HUES6 (cell line): Measurements from ENCODE around the gene METTL15.
A peak's percentile ranks its signal among the peaks of the same experiment; 100 is the strongest.
"Not testable (repeated sequence)": the region's sequence is repeated elsewhere in the genome, so short reads cannot be mapped to it uniquely, and the experiment has no call there.

Experiments
- H3K27ac ChIP-seq: 2 replicates; pipeline ENCODE4 v1.7.0; 2013; ENCODE audit warnings: low read depth, mild to moderate bottlenecking, low read length, inconsistent platforms
- H3K27me3 ChIP-seq: 2 replicates; pipeline ENCODE4 v1.6.1; 2013; ENCODE audit warnings: low read length; ENCODE audit not compliant: control insufficient read depth, insufficient read depth
- H3K36me3 ChIP-seq: 2 replicates; pipeline ENCODE4 v1.6.1; 2013; ENCODE audit warnings: low read length; ENCODE audit not compliant: control insufficient read depth, insufficient read depth
- H3K4me1 ChIP-seq: 2 replicates; pipeline ENCODE4 v1.6.1; 2013; ENCODE audit warnings: low read length; ENCODE audit not compliant: control insufficient read depth, insufficient read depth
- H3K4me3 ChIP-seq: 2 replicates; pipeline ENCODE4 v1.5.1; 2013; ENCODE audit warnings: low read depth, low read length
- H3K9ac ChIP-seq: one replicate; pipeline ENCODE4 v1.6.1; 2013; ENCODE audit warnings: mild to moderate bottlenecking, low read length
- H3K9me3 ChIP-seq: 2 replicates; pipeline ENCODE4 v1.6.1; 2013; ENCODE audit warnings: low read depth, low read length; ENCODE audit not compliant: control insufficient read depth, insufficient read depth

The METTL15 gene

DNA sequence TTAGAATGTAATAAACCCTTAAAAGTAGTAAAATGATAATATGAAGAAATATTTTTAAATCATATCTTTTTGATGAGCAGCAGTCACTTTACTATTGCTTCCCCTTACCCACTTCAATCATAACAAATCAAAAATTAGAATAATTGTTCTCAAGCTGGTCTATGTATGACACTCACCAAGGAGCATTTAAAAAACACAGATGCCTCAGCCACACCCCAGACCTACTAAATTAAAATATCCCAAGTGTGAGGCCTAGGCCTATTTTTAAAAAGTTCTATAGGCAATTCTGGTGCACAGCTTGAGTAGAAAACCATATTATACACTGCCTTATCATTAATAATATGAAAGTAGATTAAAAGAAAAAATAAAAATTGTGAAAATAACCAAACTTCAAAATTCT, 15.4 kb upstream of the METTL15 start:
- H3K9me3 ChIP-seq, result no peaks in the 10 kb centered on the region
- H3K4me3 ChIP-seq, result no peak overlapping the region
- H3K27ac ChIP-seq, result no peak overlapping the region
- H3K27me3 ChIP-seq, result no peaks in the 10 kb centered on the region
- H3K9ac ChIP-seq, result no peak overlapping the region
- peaks cover 46% of the 10 kb centered on the region for H3K36me3 ChIP-seq
- H3K4me1 ChIP-seq, result no peaks in the 10 kb centered on the region

- no peaks in the 10 kb centered on the region for H3K27me3 ChIP-seq
- no peaks in the 10 kb centered on the region for H3K9me3 ChIP-seq
- H3K36me3 ChIP-seq, result peaks cover 27% of the 10 kb centered on the region
- H3K9ac ChIP-seq, result no peak overlapping the region
- no peaks in the 10 kb centered on the region for H3K4me1 ChIP-seq
- H3K4me3 ChIP-seq, result no peak overlapping the region
- no peak overlapping the region for H3K27ac ChIP-seq
Observed at GRCh38 chr11:28098257-28098656, 9.9 kb upstream of the METTL15 start.

DNA sequence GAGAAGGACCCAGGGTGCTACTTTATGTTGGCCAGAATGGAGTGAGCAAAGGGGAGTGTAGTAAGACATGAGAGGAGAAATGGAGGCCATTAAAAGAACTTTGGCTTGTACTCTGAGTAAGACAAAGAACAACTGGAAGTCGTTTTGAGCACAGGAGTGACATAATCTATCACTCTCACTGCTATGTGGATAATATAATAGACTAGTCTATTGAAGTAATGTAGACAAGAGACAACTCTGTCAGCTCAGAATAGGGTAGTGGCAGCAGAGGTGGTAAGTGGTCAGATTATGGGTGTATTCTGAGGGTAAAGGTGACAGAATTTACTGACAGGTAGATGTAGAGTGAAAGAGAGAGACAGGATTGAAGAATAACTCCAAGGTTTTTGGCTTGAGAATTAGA, 8.5 kb upstream of the METTL15 start:
- Histone ChIP-seq H3K27ac (no peak overlapping the region), H3K9me3 (no peaks in the 10 kb centered on the region), H3K4me1 (peaks cover 4% of the 10 kb centered on the region; the same call in 1 of the 2 replicates), H3K36me3 (peaks cover 18% of the 10 kb centered on the region), H3K4me3 (no peak overlapping the region), H3K9ac (no peak overlapping the region), H3K27me3 (no peaks in the 10 kb centered on the region)

DNA sequence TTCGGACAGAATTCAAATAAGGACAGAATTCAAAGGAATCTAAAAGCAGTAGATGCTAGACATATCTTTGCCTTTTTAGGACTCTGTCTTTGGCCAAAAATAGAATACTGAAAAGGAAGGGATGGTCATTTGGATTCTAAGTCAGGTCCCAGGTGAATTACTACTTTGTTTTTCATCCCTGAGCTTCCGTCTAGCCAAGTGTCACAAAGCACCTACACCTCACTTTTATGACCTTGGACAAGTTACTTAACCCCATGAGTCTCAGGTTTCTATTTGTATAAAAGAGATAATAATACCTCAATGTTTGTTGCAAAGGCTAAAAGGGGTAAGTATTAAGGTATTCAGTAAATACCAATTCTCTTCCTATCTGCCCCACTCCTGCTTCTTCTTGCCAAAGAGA, 7.5 kb upstream of the METTL15 start:
- H3K27ac ChIP-seq, result no peak overlapping the region
- no peaks in the 10 kb centered on the region for H3K9me3 ChIP-seq

DNA sequence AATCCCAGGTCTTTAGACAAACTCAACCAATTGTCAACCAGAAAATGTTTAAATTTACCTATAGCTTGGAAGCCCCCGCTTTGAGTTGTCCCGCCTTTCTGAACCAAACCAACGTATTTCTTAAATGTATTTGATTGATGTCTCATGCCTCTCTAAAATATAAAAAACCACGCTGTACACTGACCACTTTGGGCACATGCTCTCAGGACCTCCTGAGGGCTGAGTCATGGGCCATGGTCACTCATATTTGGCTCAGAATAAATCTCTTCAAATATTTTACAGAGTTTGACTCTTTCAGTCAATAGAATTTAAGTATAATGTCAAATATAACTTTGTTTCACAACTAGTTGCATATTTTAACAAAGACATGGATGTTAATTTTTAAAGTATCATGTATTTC, 5.9 kb upstream of the METTL15 start:
- H3K9me3 ChIP-seq, H3K4me1 ChIP-seq, H3K27ac ChIP-seq, H3K27me3 ChIP-seq, H3K36me3 ChIP-seq, H3K9ac ChIP-seq, H3K4me3 ChIP-seq: not testable (repeated sequence)

More for the DNA sequence above, 7.5 kb upstream of the METTL15 start:
- peaks cover 4% of the 10 kb centered on the region; the same call in 1 of the 2 replicates for H3K4me1 ChIP-seq
- H3K4me3 ChIP-seq, result no peak overlapping the region
- H3K27me3 ChIP-seq, result no peaks in the 10 kb centered on the region
- H3K36me3 ChIP-seq, result peaks cover 12% of the 10 kb centered on the region
- H3K9ac ChIP-seq, result no peak overlapping the region

DNA sequence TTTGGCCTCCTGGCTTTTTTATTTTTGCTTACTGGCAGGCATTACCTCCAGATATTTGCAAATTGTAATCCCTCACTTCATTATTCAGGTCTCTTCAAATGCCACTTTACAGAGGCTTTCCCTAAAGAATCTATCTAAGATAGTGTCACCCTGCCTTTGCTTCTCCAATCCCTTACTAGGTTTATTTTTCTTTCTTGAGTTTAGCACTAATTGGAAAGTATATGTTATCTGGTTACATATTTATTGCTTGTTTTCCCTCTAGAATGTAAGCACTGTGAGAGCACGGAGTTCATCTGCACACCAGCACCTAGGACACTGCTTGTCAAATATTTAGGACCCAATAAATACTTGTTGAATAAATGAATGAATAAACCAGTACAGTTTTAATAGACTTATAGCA, 3.8 kb upstream of the METTL15 start:
- Histone ChIP-seq H3K4me1 (peaks cover 8% of the 10 kb centered on the region; the same call in 1 of the 2 replicates), H3K9ac (no peak overlapping the region), H3K4me3 (no peak overlapping the region), H3K9me3 (no peaks in the 10 kb centered on the region), H3K27ac (no peak overlapping the region), H3K36me3 (no peaks in the 10 kb centered on the region), H3K27me3 (no peaks in the 10 kb centered on the region)

- H3K4me1 ChIP-seq, result peaks cover 10% of the 10 kb centered on the region
- H3K9ac ChIP-seq, result no peak overlapping the region
- no peak overlapping the region for H3K4me3 ChIP-seq
- no peaks in the 10 kb centered on the region for H3K9me3 ChIP-seq
- H3K27me3 ChIP-seq, result no peaks in the 10 kb centered on the region
- H3K27ac ChIP-seq, result no peak overlapping the region
- no peaks in the 10 kb centered on the region for H3K36me3 ChIP-seq
Observed at GRCh38 chr11:28104984-28105383, 3.2 kb upstream of the METTL15 start.

GRCh38 chr11:28105869-28106268, 2.3 kb upstream of the METTL15 start:
- H3K9ac ChIP-seq, result no peak overlapping the region

GRCh38 chr11:28106353-28107043, 1.7 kb upstream of the METTL15 start:
- Histone ChIP-seq H3K27ac (no peak overlapping the region), H3K4me3 (peak overlapping the region; percentile 96), H3K27me3 (no peaks in the 10 kb centered on the region), H3K4me1 (peaks cover 10% of the 10 kb centered on the region), H3K9me3 (no peaks in the 10 kb centered on the region), H3K9ac (no peak overlapping the region), H3K36me3 (no peaks in the 10 kb centered on the region)

More at GRCh38 chr11:28105869-28106268, 2.3 kb upstream of the METTL15 start:
- H3K27me3 ChIP-seq, result no peaks in the 10 kb centered on the region
- H3K4me1 ChIP-seq, result peaks cover 10% of the 10 kb centered on the region
- peak overlapping the region; percentile 21; the same call in 1 of the 2 replicates for H3K4me3 ChIP-seq
- no peak overlapping the region for H3K27ac ChIP-seq
- no peaks in the 10 kb centered on the region for H3K36me3 ChIP-seq
- no peaks in the 10 kb centered on the region for H3K9me3 ChIP-seq

DNA sequence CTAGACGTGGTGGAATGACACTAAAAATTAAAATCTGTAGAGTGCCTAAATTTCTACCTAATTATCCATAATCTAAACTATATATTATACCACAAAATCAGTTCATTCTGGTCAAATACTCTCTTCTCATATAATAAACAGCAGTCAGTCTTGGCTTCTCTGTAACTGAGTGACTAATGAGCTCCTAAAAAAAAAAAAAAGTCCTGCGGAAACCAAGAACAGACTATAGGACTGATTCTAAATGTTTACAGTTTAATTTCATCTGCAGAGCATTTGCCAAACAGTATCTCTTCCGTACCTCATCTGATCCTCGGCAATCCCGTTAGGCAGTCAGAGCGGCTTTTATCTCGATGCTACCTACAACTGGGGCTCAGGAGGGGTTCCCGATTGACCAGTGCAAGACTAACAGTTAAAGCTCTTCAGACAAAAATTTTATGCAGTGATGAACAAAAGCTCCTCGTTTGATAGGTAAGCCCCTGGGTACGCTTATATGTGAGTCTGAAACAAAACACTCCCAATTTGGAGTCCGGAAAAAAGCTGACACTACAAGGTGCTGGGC, 918 bp upstream of the METTL15 start:
- H3K27me3 ChIP-seq, result no peaks in the 10 kb centered on the region
- H3K4me1 ChIP-seq, result peaks cover 10% of the 10 kb centered on the region
- H3K9ac ChIP-seq, result peak overlapping the region; percentile 90
- H3K36me3 ChIP-seq, result no peaks in the 10 kb centered on the region
- H3K4me3 ChIP-seq, result peak overlapping the region; percentile 96
- H3K9me3 ChIP-seq, result no peaks in the 10 kb centered on the region
- H3K27ac ChIP-seq, result peak overlapping the region; percentile 59

- H3K36me3 ChIP-seq, result peaks cover 2% of the 10 kb centered on the region
- peaks cover 10% of the 10 kb centered on the region for H3K4me1 ChIP-seq
- peak overlapping the region; percentile 63 for H3K4me3 ChIP-seq
- no peaks in the 10 kb centered on the region for H3K27me3 ChIP-seq
- no peaks in the 10 kb centered on the region for H3K9me3 ChIP-seq
- no peak overlapping the region for H3K9ac ChIP-seq
- peak overlapping the region; percentile 29; the same call in 1 of the 2 replicates for H3K27ac ChIP-seq
Observed at GRCh38 chr11:28108958-28109357, 770 bp downstream of the METTL15 start.
